AG08395 (cell line): ENCODE results near the gene TMEM203.
A peak's percentile ranks its signal among the peaks of the same experiment; 100 is the strongest.

Experiments used
- DNase-seq: peaks from one replicate; pipeline ENCODE4 v3.0.0; 2012; ENCODE audit warnings: mixed read lengths, low spot score

Gene TMEM203

DNA sequence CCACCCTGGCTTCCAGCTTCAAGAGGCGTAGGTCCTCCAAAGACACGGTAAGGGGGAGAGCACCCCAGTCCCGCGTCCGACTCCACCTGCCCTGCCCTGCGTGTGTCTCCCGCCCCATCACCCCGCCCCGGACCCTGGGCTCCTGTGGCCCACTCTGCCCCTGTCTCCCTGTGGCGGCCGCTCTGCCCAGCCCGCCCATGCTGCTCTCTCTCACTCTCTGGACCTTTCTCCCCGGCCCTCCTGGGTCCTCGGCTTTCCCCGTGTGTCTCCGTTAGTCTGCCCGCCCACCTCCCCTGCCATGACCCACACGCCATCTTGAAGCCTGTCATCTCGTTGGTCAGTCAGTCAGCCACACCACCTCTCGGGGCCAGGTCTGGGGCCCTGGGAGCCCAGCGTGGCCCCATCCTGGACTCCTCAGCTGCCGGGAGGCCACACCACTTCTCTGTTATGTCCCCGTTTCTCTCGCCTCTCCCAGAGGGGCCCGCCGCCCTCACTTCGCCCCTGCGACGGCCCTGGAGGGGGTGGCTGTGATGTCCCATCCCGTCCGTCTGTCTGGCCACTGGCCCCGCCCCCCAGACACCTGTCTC lies 40.1 kb downstream of the TMEM203 start:
- no peak for DNase-seq

DNA sequence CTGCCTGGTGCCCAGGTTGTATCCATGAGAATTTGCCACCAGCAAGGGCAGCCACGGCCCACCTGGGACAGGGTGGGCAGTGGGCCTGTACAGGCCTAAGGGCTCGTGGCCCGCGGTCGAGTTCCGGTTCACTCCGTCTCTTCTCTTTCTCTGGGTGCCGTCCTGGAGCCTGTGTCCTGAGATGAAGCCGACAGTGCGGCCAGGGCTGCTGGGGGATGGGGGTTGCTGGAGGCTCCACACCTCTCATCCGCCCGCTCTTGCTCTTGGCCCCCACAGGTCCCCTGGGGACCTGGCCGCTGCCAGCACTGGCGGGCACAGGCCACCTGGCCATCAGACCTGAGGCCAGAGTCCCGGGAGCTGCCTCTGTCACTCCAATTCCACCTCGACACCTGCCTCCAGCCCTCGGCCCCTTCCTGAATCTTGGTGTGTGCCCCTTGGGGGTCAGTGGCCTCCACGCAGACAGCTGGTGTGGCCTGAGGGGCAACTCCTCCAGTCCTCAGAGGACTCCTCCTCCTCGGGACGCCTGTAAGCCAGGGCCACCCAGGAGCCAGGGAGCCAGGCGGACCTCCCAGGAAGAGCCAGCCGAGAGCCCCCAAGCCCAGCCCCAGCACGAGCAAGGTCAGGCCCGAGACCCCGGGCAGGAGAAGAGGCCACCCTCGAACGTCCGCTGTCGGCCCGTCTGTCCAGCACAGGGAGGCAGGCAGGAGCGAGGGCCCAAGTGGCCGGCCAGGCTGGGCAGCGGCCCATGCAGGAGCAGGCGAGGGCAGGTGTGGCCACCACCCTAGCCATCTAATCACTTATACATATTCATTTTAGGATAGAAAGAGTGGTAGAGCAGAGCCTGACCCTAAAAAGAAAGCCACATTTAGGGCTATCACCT lies 40.8 kb downstream of the TMEM203 start:
- DNase-seq: no peak

DNA sequence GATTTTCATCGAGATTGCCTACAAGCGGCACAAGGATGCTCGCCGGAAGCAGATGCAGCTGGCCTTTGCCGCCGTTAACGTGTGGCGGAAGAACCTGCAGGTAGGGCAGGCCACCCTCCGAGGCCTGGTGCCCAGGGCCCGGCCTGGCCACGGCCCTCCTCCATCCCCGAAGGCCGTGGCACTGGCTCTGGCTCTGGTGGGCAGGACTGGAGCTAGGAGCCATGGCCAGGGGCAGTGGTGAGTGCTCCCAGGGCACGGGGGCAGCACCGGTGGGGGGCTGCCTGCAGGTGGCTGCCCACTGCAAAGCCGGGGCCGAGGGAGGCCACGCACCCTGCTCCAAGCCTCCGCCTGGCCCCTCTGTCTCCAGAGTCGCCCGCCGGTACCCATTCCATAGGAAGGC lies 41.6 kb downstream of the TMEM203 start:
- DNase-seq: no peak

DNA sequence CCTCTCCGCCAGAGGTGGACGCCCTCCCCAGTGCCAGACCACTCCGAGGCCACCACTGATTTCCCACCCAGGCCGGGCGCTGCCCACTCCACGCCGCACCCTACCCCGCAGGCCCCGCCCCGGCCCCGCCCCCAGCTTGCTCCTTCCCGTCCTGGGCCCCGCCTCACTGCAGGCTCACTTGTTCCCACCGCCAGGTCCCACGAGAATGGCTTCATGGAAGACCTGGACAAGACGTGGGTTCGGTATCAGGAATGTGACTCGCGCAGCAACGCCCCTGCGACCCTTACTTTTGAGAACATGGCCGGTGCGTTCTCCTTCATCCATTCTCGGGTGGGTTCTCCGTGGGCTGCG lies 42.1 kb downstream of the TMEM203 start:
- no peak for DNase-seq

DNA sequence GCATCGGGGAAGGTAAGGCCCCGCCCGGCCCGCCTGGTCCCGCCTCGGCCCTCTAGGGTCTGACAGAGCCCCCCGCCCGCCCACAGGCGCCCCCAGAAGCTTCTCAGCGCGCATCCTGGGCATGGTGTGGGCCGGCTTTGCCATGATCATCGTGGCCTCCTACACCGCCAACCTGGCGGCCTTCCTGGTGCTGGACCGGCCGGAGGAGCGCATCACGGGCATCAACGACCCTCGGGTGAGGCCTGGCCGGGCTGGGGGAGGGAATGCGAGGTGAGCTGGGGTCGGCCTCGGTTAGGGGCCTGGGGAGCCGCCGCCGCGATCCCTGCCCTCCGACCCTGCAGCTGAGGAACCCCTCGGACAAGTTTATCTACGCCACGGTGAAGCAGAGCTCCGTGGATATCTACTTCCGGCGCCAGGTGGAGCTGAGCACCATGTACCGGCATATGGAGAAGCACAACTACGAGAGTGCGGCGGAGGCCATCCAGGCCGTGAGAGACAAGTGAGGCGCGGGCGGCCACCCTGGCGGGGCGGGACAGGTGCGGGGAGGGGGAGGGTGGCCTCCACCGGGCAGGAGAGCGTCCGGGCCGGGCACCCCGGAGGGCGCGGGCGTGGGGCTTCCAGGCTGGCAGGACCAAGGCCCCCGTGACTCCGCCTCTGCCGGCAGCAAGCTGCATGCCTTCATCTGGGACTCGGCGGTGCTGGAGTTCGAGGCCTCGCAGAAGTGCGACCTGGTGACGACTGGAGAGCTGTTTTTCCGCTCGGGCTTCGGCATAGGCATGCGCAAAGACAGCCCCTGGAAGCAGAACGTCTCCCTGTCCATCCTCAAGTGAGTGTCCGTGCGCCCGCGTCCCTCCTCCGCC lies 42.7 kb downstream of the TMEM203 start:
- DNase-seq: no peak

DNA sequence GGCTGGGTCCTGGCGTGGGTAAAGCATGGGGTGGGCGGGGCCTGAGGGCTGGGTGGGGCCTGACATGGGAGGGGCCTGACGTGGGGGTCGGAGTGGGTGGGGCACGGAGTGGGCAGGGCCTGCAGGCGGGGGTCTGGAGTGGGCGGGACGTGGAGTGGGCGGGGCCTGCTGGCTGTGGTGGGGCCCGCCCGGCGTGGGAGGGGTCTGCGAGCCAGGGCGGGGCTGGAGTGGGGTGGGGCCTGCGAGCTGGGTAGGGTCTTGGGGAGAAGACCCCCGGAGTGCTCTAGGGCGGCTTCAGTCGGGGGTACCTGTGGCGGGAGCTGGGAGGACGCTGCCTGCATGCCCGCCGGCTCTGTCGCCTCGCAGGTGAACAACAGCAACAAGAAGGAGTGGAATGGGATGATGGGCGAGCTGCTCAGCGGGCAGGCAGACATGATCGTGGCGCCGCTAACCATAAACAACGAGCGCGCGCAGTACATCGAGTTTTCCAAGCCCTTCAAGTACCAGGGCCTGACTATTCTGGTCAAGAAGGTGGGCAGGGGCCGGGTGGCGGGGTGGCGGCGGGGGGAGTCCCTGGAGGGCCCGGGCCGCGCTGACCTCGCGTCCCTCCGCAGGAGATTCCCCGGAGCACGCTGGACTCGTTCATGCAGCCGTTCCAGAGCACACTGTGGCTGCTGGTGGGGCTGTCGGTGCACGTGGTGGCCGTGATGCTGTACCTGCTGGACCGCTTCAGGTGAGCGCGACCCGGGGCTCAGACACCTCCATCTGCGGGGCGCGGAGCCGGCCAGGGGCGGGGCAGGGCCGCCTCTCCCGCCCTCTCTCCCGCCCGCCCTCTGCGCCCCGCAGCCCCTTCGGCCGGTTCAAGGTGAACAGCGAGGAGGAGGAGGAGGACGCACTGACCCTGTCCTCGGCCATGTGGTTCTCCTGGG lies 43.6 kb downstream of the TMEM203 start:
- no peak for DNase-seq

DNA sequence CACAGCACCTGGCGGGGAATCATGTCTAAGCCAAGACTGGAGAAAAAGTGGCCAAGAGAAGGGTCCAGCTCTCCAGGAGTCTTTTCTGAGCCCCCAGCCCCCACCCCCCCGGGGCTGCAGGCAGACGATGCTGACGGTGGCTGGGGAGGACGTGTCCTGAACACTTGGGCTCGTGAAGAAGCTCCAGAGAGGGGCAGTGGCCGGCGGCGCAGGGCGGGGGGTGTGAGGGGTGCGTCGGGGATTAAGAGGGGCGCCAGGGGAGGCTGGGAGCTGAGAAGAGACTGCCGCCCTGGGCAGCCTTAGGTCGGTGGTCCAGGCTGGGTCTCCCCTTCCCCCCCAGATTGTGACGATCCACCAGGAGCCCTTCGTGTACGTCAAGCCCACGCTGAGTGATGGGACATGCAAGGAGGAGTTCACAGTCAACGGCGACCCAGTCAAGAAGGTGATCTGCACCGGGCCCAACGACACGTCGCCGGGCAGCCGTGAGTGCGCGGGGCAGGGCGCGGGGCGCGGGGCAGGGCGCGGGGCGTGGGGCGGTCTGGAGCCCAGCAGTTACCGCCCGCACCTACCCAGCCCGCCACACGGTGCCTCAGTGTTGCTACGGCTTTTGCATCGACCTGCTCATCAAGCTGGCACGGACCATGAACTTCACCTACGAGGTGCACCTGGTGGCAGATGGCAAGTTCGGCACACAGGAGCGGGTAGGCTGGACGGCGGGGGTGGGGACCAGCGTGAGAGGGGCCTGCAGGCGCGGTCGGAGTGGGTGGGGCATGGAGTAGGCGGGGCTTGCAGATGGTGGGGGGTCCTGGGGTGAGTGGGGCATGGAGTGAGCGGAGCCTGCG lies 44.5 kb downstream of the TMEM203 start:
- DNase-seq: no peak

DNA sequence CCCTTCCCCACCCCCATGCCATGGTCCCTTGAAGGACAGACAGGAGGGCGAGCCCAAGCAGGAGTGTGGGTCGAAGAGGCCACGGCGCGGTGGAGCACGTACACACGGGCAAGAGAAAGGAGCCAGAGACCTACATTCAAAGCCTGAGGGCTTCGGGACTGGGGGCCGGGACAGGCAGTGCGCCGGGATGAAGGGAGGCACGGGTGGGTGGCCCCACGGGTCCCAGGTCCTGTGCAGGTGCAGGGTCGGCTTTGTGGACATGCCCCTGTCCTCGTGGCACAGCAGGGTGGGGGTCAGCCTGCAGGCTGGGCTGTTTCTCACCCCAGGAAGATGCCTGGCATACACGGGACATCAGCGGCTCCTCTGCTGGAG lies 45.4 kb downstream of the TMEM203 start:
- no peak for DNase-seq

DNA sequence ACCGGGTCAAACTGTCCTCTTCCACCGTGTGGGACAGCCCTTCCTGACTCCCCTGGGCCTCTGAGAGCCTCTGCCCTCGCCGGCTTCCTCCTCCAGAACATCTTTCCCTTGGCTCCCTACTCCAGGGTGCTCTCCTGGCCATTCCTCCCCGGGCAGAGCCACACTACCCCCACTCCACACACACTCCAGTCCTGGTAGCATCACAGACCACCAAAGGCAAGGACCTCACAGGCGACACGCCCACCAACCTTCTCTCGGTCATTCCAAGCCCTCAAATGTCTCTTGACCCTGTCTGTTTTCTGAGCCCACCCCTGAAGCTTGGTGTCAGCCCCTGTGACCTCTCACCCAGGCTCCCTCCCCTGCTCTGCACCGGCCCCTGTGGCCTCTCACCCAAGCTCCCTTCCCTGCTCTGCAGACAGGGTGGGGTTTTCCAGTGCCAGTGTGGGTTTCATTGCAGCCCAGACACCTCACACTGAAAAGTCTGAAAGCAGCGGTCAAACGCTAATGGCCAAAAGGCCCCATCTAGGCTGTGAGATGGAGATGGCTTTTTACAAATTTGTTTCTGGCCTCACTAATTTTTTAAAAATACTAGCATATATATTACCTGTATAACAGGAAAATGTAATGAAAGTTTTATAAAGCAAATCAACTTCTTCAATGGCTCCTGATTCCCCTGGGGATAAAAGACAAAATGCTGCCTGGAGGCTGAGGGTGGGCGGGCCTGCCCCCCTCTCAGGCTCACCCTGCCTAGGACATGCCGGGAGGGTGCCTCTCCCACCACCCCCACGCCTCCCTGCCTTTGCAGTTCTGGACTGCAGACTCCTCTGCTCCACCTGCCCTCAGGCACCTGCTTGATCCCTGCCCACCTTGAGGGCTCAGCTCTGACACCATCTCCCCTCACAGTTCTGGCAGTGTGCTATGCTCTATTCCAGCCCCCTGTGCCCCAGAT lies 46.1 kb downstream of the TMEM203 start:
- no peak for DNase-seq

DNA sequence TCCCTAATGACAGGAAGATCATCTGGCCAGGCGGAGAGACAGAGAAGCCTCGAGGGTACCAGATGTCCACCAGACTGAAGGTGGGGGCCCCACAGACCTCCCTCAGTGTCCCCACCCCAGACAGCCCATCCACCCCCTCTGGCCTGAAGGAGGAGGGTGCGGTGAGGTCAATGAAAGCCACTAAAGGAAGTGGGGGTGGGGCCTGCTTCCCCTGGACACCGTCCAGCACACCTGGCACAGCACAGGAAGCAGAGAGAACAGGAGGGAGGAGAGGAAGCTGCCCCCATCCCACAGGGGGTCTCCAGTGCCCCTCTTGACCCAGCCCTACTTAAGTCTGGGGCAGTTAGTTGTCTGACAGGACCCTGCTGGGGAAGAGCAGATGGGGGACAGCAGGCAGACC lies 46.8 kb downstream of the TMEM203 start:
- no peak for DNase-seq

DNA sequence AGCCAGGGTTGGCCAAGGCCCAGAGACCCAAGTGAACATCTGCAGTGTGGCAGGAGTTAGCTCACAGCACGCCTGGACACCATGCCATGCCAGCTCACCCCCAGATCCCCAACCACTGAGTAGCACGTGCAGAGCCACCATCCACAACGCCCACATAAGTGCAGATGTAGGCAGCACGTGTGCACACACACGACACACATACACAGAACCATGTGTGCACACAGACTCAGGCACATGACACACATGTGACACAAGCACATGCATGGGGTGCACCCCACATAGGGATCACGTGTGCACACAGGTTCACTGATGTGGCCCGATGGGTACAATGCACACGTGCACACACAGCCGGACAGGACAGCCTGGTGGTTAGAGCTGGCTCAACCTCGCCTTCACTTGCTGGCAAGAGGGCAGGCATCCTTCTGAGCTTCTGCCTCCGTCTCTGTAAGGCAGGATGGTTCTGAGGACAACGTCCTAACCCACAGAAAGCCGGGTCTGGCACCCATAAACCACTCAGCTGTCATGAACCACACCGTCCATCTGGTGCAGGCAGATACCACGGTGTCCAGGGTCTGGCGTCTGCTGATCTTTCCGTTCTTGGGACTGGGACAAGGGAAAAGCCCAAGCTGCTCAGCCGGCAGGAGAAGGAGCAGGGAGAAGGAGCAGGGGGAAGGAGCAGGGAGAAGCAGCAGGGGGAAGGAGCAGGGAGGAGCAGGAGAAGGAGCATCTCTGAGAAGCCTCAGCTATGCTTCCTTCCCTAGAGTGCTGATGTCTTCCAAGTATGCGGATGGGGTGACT lies 47.6 kb downstream of the TMEM203 start:
- no peak for DNase-seq

DNA sequence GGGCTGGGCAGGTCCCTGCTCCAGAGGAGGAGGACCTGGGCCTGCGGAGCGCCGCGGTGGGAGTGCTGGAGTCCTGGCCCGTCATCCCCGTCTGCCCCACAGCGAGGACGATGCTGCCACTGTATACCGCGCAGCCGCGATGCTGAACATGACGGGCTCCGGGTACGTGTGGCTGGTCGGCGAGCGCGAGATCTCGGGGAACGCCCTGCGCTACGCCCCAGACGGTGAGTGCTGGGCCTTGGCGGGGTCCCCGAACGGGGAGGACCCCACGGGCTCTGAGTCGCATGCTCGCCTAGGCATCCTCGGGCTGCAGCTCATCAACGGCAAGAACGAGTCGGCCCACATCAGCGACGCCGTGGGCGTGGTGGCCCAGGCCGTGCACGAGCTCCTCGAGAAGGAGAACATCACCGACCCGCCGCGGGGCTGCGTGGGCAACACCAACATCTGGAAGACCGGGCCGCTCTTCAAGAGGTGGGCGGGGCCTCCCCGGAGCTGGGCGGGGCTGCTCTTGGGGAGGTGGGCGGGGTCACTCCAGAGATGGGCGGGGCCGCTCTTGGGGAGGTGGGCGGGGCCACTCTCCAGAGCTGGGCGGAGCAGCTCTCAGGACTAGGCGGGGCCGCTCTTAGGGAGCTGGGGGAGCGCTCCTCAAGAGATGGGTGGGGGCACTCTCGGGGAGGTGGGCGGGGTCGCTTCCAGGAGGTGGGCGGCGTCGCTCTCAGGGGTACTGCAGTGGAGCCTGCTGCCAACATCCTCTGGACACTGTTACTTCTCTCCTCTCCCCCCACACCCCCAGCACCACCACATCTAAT lies 48.7 kb downstream of the TMEM203 start:
- peak; percentile 80 for DNase-seq
